ENCODE results near the gene MEP1A.

GRCh38 chr6:46838033-46838432 lies 44.8 kb downstream of the MEP1A start:
- TF ChIP-seq CTCF (conservative IDR thresholded peaks at IDR 0.05; ENCODE audit: low read length), result no peak
- TF ChIP-seq EZH2phosphoT487 (IDR thresholded peaks at IDR 0.05; ENCODE audit: borderline replicate concordance), result no peak
